ENCODE measurements around the gene AUH.

DNA sequence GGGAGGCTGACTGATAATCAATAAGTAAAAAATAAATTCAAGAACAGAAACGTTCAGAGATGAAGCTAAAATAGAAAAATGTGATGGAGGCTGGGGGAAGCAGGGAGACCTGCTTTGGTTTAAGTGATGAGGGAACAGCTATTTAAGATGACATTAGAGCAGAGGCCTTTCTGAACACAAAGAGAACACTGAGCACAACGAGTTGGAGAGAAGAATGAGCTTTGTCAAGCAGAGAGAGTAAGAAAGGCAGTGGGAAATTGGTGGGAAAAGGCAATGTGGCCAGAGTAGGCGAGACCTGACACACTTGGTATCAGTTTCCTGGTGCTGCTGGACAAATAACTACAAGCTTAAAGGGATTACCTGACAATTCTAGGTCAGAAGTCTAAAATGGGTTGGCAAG is 20.0 kb downstream of the AUH start:
- TF ChIP-seq POLR2AphosphoS5 (IDR thresholded peaks at IDR 0.05; ENCODE audit: control insufficient read depth, insufficient read depth, low read depth, low read length) (no peak), ZNF263 (CRISPR knock-in tag; IDR thresholded peaks at IDR 0.05; ENCODE audit: borderline replicate concordance) (no peak), KDM1A (IDR thresholded peaks at IDR 0.05) (no peak), ZNF764 (CRISPR knock-in tag; IDR thresholded peaks at IDR 0.05; ENCODE audit: low read depth) (no peak)
- TF ChIP-seq, protein P1, sequence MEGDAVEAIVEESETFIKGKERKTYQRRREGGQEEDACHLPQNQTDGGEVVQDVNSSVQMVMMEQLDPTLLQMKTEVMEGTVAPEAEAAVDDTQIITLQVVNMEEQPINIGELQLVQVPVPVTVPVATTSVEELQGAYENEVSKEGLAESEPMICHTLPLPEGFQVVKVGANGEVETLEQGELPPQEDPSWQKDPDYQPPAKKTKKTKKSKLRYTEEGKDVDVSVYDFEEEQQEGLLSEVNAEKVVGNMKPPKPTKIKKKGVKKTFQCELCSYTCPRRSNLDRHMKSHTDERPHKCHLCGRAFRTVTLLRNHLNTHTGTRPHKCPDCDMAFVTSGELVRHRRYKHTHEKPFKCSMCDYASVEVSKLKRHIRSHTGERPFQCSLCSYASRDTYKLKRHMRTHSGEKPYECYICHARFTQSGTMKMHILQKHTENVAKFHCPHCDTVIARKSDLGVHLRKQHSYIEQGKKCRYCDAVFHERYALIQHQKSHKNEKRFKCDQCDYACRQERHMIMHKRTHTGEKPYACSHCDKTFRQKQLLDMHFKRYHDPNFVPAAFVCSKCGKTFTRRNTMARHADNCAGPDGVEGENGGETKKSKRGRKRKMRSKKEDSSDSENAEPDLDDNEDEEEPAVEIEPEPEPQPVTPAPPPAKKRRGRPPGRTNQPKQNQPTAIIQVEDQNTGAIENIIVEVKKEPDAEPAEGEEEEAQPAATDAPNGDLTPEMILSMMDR (IDR thresholded peaks at IDR 0.05 in 2 of 3, conservative IDR thresholded peaks at IDR 0.05 in 1 of 3; ENCODE audit: insufficient read depth in 2 of 3, low read depth in 1 of 3, low read length in 3 of 3): no peak
- TF ChIP-seq, protein P2, sequence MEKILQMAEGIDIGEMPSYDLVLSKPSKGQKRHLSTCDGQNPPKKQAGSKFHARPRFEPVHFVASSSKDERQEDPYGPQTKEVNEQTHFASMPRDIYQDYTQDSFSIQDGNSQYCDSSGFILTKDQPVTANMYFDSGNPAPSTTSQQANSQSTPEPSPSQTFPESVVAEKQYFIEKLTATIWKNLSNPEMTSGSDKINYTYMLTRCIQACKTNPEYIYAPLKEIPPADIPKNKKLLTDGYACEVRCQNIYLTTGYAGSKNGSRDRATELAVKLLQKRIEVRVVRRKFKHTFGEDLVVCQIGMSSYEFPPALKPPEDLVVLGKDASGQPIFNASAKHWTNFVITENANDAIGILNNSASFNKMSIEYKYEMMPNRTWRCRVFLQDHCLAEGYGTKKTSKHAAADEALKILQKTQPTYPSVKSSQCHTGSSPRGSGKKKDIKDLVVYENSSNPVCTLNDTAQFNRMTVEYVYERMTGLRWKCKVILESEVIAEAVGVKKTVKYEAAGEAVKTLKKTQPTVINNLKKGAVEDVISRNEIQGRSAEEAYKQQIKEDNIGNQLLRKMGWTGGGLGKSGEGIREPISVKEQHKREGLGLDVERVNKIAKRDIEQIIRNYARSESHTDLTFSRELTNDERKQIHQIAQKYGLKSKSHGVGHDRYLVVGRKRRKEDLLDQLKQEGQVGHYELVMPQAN (IDR thresholded peaks at IDR 0.05; ENCODE audit: borderline replicate concordance): no peak
- TF ChIP-seq, protein P3, sequence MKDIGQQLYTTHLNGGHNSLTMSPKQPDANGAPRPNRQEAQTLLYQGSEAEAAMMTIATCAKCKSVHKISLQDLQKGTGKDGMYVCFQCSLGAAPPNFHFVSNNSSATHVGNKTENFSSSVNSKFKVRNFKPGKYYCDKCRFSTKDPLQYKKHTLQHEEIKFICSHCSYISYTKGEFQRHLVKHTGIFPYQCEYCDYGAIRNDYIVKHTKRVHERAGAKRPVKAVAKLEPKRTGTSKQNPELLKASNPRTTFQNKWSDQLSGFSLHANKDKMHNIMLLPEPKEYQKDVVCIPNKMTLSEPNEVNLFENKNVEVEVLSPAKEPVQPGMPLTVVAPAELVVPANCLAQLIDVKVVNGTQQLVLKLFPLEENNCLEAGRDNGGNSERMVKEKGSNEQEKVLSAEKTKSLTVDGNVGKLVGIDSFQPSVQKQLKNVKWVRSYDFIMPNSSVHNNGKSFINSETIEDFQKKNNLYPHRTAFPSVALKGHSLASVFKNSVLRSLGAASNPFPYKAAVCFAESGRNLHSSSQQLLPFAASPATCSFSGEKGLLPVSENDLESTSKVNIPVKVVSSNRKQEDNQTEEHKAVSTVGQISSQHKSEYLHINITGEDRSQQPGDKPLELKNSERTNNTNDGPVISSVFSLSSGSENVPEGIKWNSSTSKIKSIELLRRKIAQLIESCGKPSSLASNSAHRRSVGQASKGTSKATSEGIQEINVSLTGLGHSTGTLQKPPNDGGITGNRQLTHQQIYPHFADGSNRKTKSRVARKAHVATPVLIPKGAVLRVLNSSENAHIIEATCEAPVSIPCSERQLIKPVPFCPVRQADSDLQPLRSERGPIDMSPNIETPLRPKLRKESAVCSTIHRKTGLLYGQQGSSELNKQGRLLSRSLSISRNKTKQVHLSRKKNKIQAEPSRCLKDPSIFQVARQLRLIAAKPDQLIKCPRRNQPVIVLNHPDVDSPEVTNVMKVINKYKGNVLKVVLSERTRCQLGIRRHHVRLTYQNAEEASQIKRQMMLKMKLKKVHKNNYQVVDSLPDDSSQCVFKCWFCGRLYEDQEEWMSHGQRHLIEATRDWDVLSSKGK (CRISPR knock-in tag; IDR thresholded peaks at IDR 0.05): no peak

Measured in K562 (cell line).